ENCODE data around the gene PDGFRB. TPM values are rescaled to one million over a fixed set of nuclear protein-coding genes. Genes with fewer than 3 reads are reported as not detected.
A peak's percentile ranks its signal among the peaks of the same experiment; 100 is the strongest.

PDGFRB gene
- total RNA-seq, 4 donors from 2014 or later = 17.5 to 87.5 (median 31.2) TPM

- Histone ChIP-seq H3K27me3 (no peaks in the 10 kb centered on the region), H3K27ac (peak overlapping the region; percentile 32 to 79 (median 56)), H3K9me3 (no peaks in the 10 kb centered on the region), H3K4me1 (peaks cover 0 to 15% (median 4%) of the 10 kb centered on the region in 4 donors), H3K36me3 (no peaks in the 10 kb centered on the region), H3K4me3 (no peak overlapping the region)
- TF ChIP-seq POLR2A (IDR thresholded peaks at IDR 0.05) = no peak
- TF ChIP-seq CTCF (IDR thresholded peaks at IDR 0.05) = no peak
- no peak for DNase-seq
Measured at GRCh38 chr5:150158170-150158949, 2.7 kb upstream of the PDGFRB start.

GRCh38 chr5:150157168-150157567, 1.5 kb upstream of the PDGFRB start:
- TF ChIP-seq CTCF (IDR thresholded peaks at IDR 0.05) = no peak
- no peak for TF ChIP-seq POLR2A (IDR thresholded peaks at IDR 0.05)
- DNase-seq = no peak
- no peaks in the 10 kb centered on the region for H3K36me3 ChIP-seq
- H3K4me3 ChIP-seq = no peak overlapping the region
- H3K27me3 ChIP-seq = no peaks in the 10 kb centered on the region
- H3K27ac ChIP-seq = peak overlapping the region; percentile 17 to 79 (median 56)
- H3K9me3 ChIP-seq = no peaks in the 10 kb centered on the region
- peaks cover 0 to 4% (median 2%) of the 10 kb centered on the region in 4 donors for H3K4me1 ChIP-seq

GRCh38 chr5:150156540-150156939, 895 bp upstream of the PDGFRB start:
- Histone ChIP-seq H3K36me3 (no peaks in the 10 kb centered on the region), H3K4me1 (peaks cover 0 to 4% (median 0%) of the 10 kb centered on the region in 4 donors), H3K4me3 (no peak overlapping the region), H3K27me3 (no peaks in the 10 kb centered on the region), H3K27ac (peak overlapping the region; percentile 44 to 80 (median 68)), H3K9me3 (no peaks in the 10 kb centered on the region)
- TF ChIP-seq CTCF (IDR thresholded peaks at IDR 0.05) = no peak
- TF ChIP-seq POLR2A (IDR thresholded peaks at IDR 0.05) = no peak
- no peak for DNase-seq

- Histone ChIP-seq H3K4me3 (peak overlapping the region; percentile 29 to 50 (median 42)), H3K36me3 (no peaks in the 10 kb centered on the region), H3K27ac (peak overlapping the region; percentile 44 to 80 (median 68))
Measured at GRCh38 chr5:150156027-150156368, 353 bp upstream of the PDGFRB start.

GRCh38 chr5:150154618-150155128, 972 bp downstream of the PDGFRB start:
- no peak for DNase-seq
- Histone ChIP-seq H3K4me1 (no peaks in the 10 kb centered on the region), H3K27me3 (no peaks in the 10 kb centered on the region), H3K36me3 (no peaks in the 10 kb centered on the region), H3K27ac (peak overlapping the region; percentile 56 to 79 (median 64)), H3K9me3 (no peaks in the 10 kb centered on the region), H3K4me3 (peak overlapping the region; percentile 29 to 50 (median 42))
- no peak for TF ChIP-seq POLR2A (IDR thresholded peaks at IDR 0.05)
- TF ChIP-seq CTCF (IDR thresholded peaks at IDR 0.05) = no peak

More at GRCh38 chr5:150156027-150156368, 353 bp upstream of the PDGFRB start:
- peaks cover 0 to 4% (median 0%) of the 10 kb centered on the region in 4 donors for H3K4me1 ChIP-seq
- no peaks in the 10 kb centered on the region for H3K9me3 ChIP-seq
- no peaks in the 10 kb centered on the region for H3K27me3 ChIP-seq
- DNase-seq = no peak
- TF ChIP-seq CTCF (IDR thresholded peaks at IDR 0.05) (no peak), POLR2A (IDR thresholded peaks at IDR 0.05) (no peak)
